Adrenal gland (tissue), 5 donors: ENCODE data around the gene TPT1.
"Not testable (repeated sequence)": the region's sequence is repeated elsewhere in the genome, so short reads cannot be mapped to it uniquely, and the experiment has no call there.

Source experiments
- CTCF ChIP-seq, 6 experiments: fragments of 450-650 bp in 4 of 6; fragments of 200-600 bp in 2 of 6; sonication (generic) in 1 of 6; IDR thresholded peaks; 1 replicate in 5 of 6; 2 replicates in 1 of 6; pipeline versions ENCODE4 v1.5.1 to v1.8.0; 2016 to 2021; ENCODE audit warnings: antibody characterized with exemption in 6 of 6, mild to moderate bottlenecking in 2 of 6, moderate library complexity in 1 of 6
- POLR2A ChIP-seq, 2 donors: fragments of 450-650 bp; IDR thresholded peaks; one replicate each; pipeline ENCODE4 v1.6.1; 2017; ENCODE audit warnings: antibody characterized with exemption in 2 of 2, mild to moderate bottlenecking in 2 of 2, moderate library complexity in 1 of 2
- donor health status: DM: no; HTN: no; CAD: no.

GRCh38 chr13:45377314-45377713 lies 36.3 kb upstream of the TPT1 start:
- not testable (repeated sequence) for TF ChIP-seq CTCF, POLR2A (IDR thresholded peaks at IDR 0.05)
